Frontal cortex (tissue), 4 donors: ENCODE data around the gene SERPINB12. TPM values are rescaled to one million over a fixed set of nuclear protein-coding genes. Genes with fewer than 3 reads are reported as not detected.

ENCODE experiments used
- DNase-seq, 2 donors: peaks; one replicate each; pipeline ENCODE4 v3.0.0; 2012; ENCODE audit warnings: low spot score in 2 of 2
- FAIRE-seq: peaks from 2 replicates; lab custom pipeline; 2012; peaks lifted over from hg19 to GRCh38; lab: Jason Lieb, UNC
- total RNA-seq: library from RNA; depleted of rRNA; stranded (reverse); fragments of >200 nt; gene quantifications from one replicate; pipeline ENCODE4 v1.2.3, GENCODE V29; 2014
- donor health status: control.
- donor health status: control.
- donor health status: control.

SERPINB12 gene
- total RNA-seq, 1 donor from 2014 or later, result not detected

GRCh38 chr18:63590966-63591695 is 49.0 kb downstream of the SERPINB12 start:
- FAIRE-seq (no peak), DNase-seq (no peak)

GRCh38 chr18:63591725-63592124 is 49.6 kb downstream of the SERPINB12 start:
- no peak for DNase-seq
- no peak for FAIRE-seq

GRCh38 chr18:63592471-63592870 is 50.3 kb downstream of the SERPINB12 start:
- FAIRE-seq (no peak), DNase-seq (no peak)

- no peak for FAIRE-seq
- DNase-seq, result no peak
These were observed 54.8 kb downstream of the SERPINB12 start for GRCh38 chr18:63596964-63597363.

GRCh38 chr18:63603355-63603754 is 61.2 kb downstream of the SERPINB12 start:
- FAIRE-seq (no peak), DNase-seq (no peak)

GRCh38 chr18:63603772-63604171 is 61.6 kb downstream of the SERPINB12 start:
- no peak for FAIRE-seq

GRCh38 chr18:63604791-63605567 is 62.8 kb downstream of the SERPINB12 start:
- DNase-seq (no peak), FAIRE-seq (no peak)

More at GRCh38 chr18:63603772-63604171, 61.6 kb downstream of the SERPINB12 start:
- DNase-seq, result no peak

- FAIRE-seq, result no peak
- no peak for DNase-seq
These were observed 64.4 kb downstream of the SERPINB12 start for GRCh38 chr18:63606526-63606925.

GRCh38 chr18:63613420-63613819 is 71.3 kb downstream of the SERPINB12 start:
- DNase-seq (no peak), FAIRE-seq (no peak)

- DNase-seq, result no peak
These were observed 75.1 kb downstream of the SERPINB12 start for GRCh38 chr18:63617049-63617914.

GRCh38 chr18:63617915-63618234 is 75.7 kb downstream of the SERPINB12 start:
- DNase-seq, result no peak
- no peak for FAIRE-seq

More at GRCh38 chr18:63617049-63617914, 75.1 kb downstream of the SERPINB12 start:
- FAIRE-seq, result no peak

Other genes with a start within 250 kb of the SERPINB12 start
- 17.9 TPM for gene BCL2, start 222.6 kb upstream of the SERPINB12 start, total RNA-seq
- 12.2 TPM for gene KDSR, start 175.2 kb upstream of the SERPINB12 start, total RNA-seq
- 40.8 TPM for gene VPS4B, start 119.9 kb upstream of the SERPINB12 start, total RNA-seq
- under 0.01 TPM for gene SERPINB5, start 65.4 kb upstream of the SERPINB12 start, total RNA-seq
- 0.41 TPM for gene SERPINB13, start 45.0 kb downstream of the SERPINB12 start, total RNA-seq
- gene SERPINB4, start 101.9 kb downstream of the SERPINB12 start, total RNA-seq, result not detected
- gene SERPINB3, start 119.5 kb downstream of the SERPINB12 start, total RNA-seq, result not detected
- not detected for gene SERPINB11, start 160.6 kb downstream of the SERPINB12 start, total RNA-seq
- gene SERPINB7, start 233.0 kb downstream of the SERPINB12 start, total RNA-seq, result not detected